H1 (cell line): Measurements from ENCODE around the gene DGKI. TPM values are rescaled to one million over a fixed set of nuclear protein-coding genes. Genes with fewer than 3 reads are reported as not detected.
A peak's percentile ranks its signal among the peaks of the same experiment; 100 is the strongest.

Experiments
- CTCF ChIA-PET: fragments of 300-600 bp; sonication (Branson Sonifier 250); formaldehyde crosslinking; loops from one replicate; lab custom pipeline; 2021; ENCODE audit not compliant: partially characterized antibody; lab: Charles Lee
- POLR2A ChIA-PET: fragments of 300-600 bp; sonication (Branson Sonifier 250); formaldehyde crosslinking; loops from one replicate; lab custom pipeline; 2021; ENCODE audit warnings: inconsistent platforms; ENCODE audit not compliant: partially characterized antibody; lab: Charles Lee
- DNase-seq, 2 experiments: peaks; one replicate each; pipeline versions ENCODE4 v3.0.0 to v3.0.0-alpha.2; 2010 to 2022; ENCODE audit warnings: low spot score in 2 of 2, low read depth in 1 of 2, mixed read lengths in 1 of 2
- FAIRE-seq: peaks from 2 replicates; lab custom pipeline; 2011; peaks lifted over from hg19 to GRCh38; lab: Jason Lieb, UNC
- H2AFZ ChIP-seq: 2 replicates; pipeline ENCODE4 v1.8.1; 2012; ENCODE audit warnings: low read length, inconsistent platforms
- H2AK5ac ChIP-seq: 2 replicates; pipeline ENCODE4 v1.6.1; 2013; ENCODE audit warnings: low read depth, low read length
- H2BK120ac ChIP-seq: replicated peaks from 2 replicates; pipeline ENCODE3; 2013; ENCODE audit warnings: low read depth, low read length, inconsistent platforms
- H2BK12ac ChIP-seq: 2 replicates; pipeline ENCODE4 v1.6.1; 2013; ENCODE audit warnings: low read depth, low read length
- H2BK15ac ChIP-seq: 2 replicates; pipeline ENCODE4 v1.6.1; 2013; ENCODE audit warnings: low read length
- H2BK20ac ChIP-seq: 2 replicates; pipeline ENCODE4 v1.6.1; 2013; ENCODE audit warnings: low read length
- H2BK5ac ChIP-seq: 2 replicates; pipeline ENCODE4 v1.6.1; 2013; ENCODE audit warnings: low read depth, low read length
- H3K14ac ChIP-seq: 2 replicates; pipeline ENCODE4 v1.6.1; 2013; ENCODE audit warnings: inconsistent platforms; ENCODE audit not compliant: insufficient read length
- H3K18ac ChIP-seq: 2 replicates; pipeline ENCODE4 v1.6.1; 2013; ENCODE audit warnings: low read length; ENCODE audit errors: extremely low read depth
- H3K23ac ChIP-seq: 2 replicates; pipeline ENCODE4 v1.6.1; 2013; ENCODE audit warnings: inconsistent platforms; ENCODE audit not compliant: insufficient read length
- H3K23me2 ChIP-seq: 2 replicates; pipeline ENCODE4 v1.6.1; 2013; ENCODE audit warnings: low read depth, low read length
- H3K27ac ChIP-seq: 2 replicates; pipeline ENCODE4 v1.6.1; 2011; ENCODE audit warnings: low read depth, low read length, inconsistent platforms
- H3K27me3 ChIP-seq, 4 experiments: replicated peaks in 1 of 4; 1 replicate in 1 of 4; 2 replicates in 3 of 4; pipeline versions ENCODE4 v1.6.1 to v1.8.1; 2011 to 2013; ENCODE audit warnings: low read length in 3 of 4, mild to moderate bottlenecking in 3 of 4, inconsistent platforms in 2 of 4, mixed read lengths in 2 of 4, moderate library complexity in 1 of 4; ENCODE audit not compliant: control insufficient read depth in 3 of 4, insufficient read depth in 3 of 4; ENCODE audit errors: extremely low read depth in 1 of 4
- H3K36me3 ChIP-seq, 4 experiments: 2 replicates each; pipeline versions ENCODE4 v1.6.1 to v1.8.1; 2011 to 2013; ENCODE audit warnings: mild to moderate bottlenecking in 4 of 4, low read length in 3 of 4, moderate library complexity in 2 of 4, control low read depth in 1 of 4, inconsistent platforms in 1 of 4; ENCODE audit not compliant: insufficient read depth in 4 of 4, control insufficient read depth in 2 of 4
- H3K4ac ChIP-seq: replicated peaks from 2 replicates; pipeline ENCODE3; 2013; ENCODE audit warnings: low read length, low read depth, mixed read lengths, inconsistent platforms; ENCODE audit not compliant: insufficient read length
- H3K4me1 ChIP-seq, 4 experiments: replicated peaks in 1 of 4; 1 replicate in 1 of 4; 2 replicates in 3 of 4; pipeline versions ENCODE4 v1.6.1 to v1.8.1; 2011 to 2013; ENCODE audit warnings: low read length in 3 of 4, inconsistent platforms in 2 of 4, mixed read lengths in 1 of 4; ENCODE audit not compliant: insufficient read depth in 4 of 4, control insufficient read depth in 3 of 4
- H3K4me2 ChIP-seq, 2 experiments: 2 replicates each; pipeline versions ENCODE4 v1.6.1 to v1.8.1; 2011 to 2013; ENCODE audit warnings: low read depth in 2 of 2, low read length in 2 of 2, control low read depth in 1 of 2, inconsistent platforms in 1 of 2, mild to moderate bottlenecking in 1 of 2; ENCODE audit not compliant: insufficient read depth in 1 of 2
- H3K4me3 ChIP-seq, 4 experiments: fragments of 200-600, 300-600 bp in 1 of 4; sonication (generic), shearing (Covaris generic), sonication (Bioruptor Twin) in 1 of 4; 2 replicates each; pipeline versions ENCODE4 v1.5.1 to v1.8.1; 2011 to 2016; ENCODE audit warnings: low read length in 4 of 4, low read depth in 3 of 4, control low read depth in 2 of 4, inconsistent platforms in 2 of 4, mild to moderate bottlenecking in 2 of 4, mixed read lengths in 1 of 4, moderate library complexity in 1 of 4; ENCODE audit not compliant: insufficient read depth in 2 of 4; ENCODE audit errors: extremely low read depth in 1 of 4
- H3K56ac ChIP-seq: replicated peaks from 2 replicates; pipeline ENCODE3; 2013; ENCODE audit warnings: low read depth, mild to moderate bottlenecking, mixed read lengths, low read length, inconsistent platforms; ENCODE audit not compliant: insufficient read length
- H3K79me1 ChIP-seq: 2 replicates; pipeline ENCODE4 v1.6.1; 2013; ENCODE audit warnings: low read depth, low read length, control low read depth
- H3K79me2 ChIP-seq, 2 experiments: 2 replicates each; pipeline versions ENCODE4 v1.6.1 to v1.8.1; 2012 to 2013; ENCODE audit warnings: low read length in 2 of 2, mild to moderate bottlenecking in 2 of 2, inconsistent platforms in 1 of 2; ENCODE audit not compliant: insufficient read depth in 2 of 2, control insufficient read depth in 1 of 2
- H3K9ac ChIP-seq, 4 experiments: replicated peaks in 1 of 4; 1 replicate in 1 of 4; 2 replicates in 3 of 4; pipeline versions ENCODE4 v1.6.1 to v1.8.1; 2011 to 2013; ENCODE audit warnings: low read depth in 3 of 4, low read length in 3 of 4, control low read depth in 2 of 4, mild to moderate bottlenecking in 2 of 4, moderate library complexity in 2 of 4, inconsistent platforms in 1 of 4; ENCODE audit errors: extremely low read depth in 1 of 4
- H3K9me3 ChIP-seq, 2 experiments: 2 replicates each; pipeline versions ENCODE4 v1.6.1 to v1.8.1; 2012 to 2013; ENCODE audit warnings: mild to moderate bottlenecking in 2 of 2, moderate library complexity in 2 of 2, control low read depth in 1 of 2, inconsistent platforms in 1 of 2, low read depth in 1 of 2, low read length in 1 of 2, mixed read lengths in 1 of 2; ENCODE audit not compliant: insufficient read depth in 2 of 2
- H4K20me1 ChIP-seq, 2 experiments: replicated peaks in 1 of 2; 2 replicates each; pipeline versions ENCODE3 to v1.8.1; 2011 to 2013; ENCODE audit warnings: inconsistent platforms in 2 of 2, low read length in 2 of 2, mild to moderate bottlenecking in 1 of 2; ENCODE audit not compliant: insufficient read depth in 2 of 2, control insufficient read depth in 1 of 2
- H4K5ac ChIP-seq: 2 replicates; pipeline ENCODE4 v1.6.1; 2013; ENCODE audit warnings: low read length, low read depth, mixed read lengths, inconsistent platforms; ENCODE audit not compliant: insufficient read length
- H4K8ac ChIP-seq: 2 replicates; pipeline ENCODE4 v1.8.0; 2013; ENCODE audit warnings: mild to moderate bottlenecking, moderate library complexity, low read length, inconsistent platforms; ENCODE audit not compliant: insufficient read depth; ENCODE audit errors: extremely low read depth
- H4K91ac ChIP-seq: replicated peaks from 2 replicates; pipeline ENCODE3; 2013; ENCODE audit warnings: low read length, mixed read lengths, inconsistent platforms; ENCODE audit not compliant: insufficient read length
- CTCF ChIP-seq, 3 experiments: IDR thresholded peaks; 1 replicate in 2 of 3; 2 replicates in 1 of 3; pipeline versions ENCODE4 v1.5.1 to v1.6.1; 2011; ENCODE audit warnings: low read length in 3 of 3, mild to moderate bottlenecking in 3 of 3, inconsistent platforms in 2 of 3, low read depth in 1 of 3, moderate library complexity in 1 of 3; ENCODE audit not compliant: insufficient read depth in 1 of 3; ENCODE audit errors: control extremely low read depth in 1 of 3
- POLR2AphosphoS5 ChIP-seq: IDR thresholded peaks from 2 replicates; pipeline ENCODE4 v1.6.1; 2011; ENCODE audit warnings: low read depth, low read length
- WGBS, 2 experiments: shearing (Covaris generic) in 1 of 2; methylation state at CpG; one replicate each; pipeline versions ENCODE4 v1.1.6 to v1.1.7; 2013 to 2015; ENCODE audit warnings: low lambda C conversion rate in 2 of 2, mixed read lengths in 2 of 2, inconsistent platforms in 1 of 2, low coverage in 1 of 2, missing lambda C conversion rate in 1 of 2; ENCODE audit not compliant: insufficient replicate concordance in 2 of 2, insufficient coverage in 1 of 2, insufficient read length in 1 of 2; ENCODE audit errors: extremely low coverage in 1 of 2, missing lambda C conversion rate in 1 of 2; 5-methylcytosine and 5-hydroxymethylcytosine counted together
- polyA plus RNA-seq, 7 experiments: library from polyadenylated mRNA; depleted of rRNA in 3 of 7; stranded (reverse) in 5 of 7; unstranded in 2 of 7; fragments of >200 nt in 5 of 7; fragments of 200-250 nt in 2 of 7; gene quantifications; 1 replicate in 5 of 7; 2 replicates in 1 of 7; 4 replicates in 1 of 7; pipeline versions ENCODE4 v1.2.1 to v1.2.3, GENCODE V29; 2011 to 2013; ENCODE audit warnings: missing spikeins in 2 of 7, mixed read lengths in 2 of 7
- total RNA-seq: library from RNA; stranded (reverse); fragmentation: NEBNext Ultra II Directional; extraction: Animal tissue kit (Norgen Biotek cat#: 25700); gene quantifications from 2 replicates; pipeline ENCODE4 v1.2.1, GENCODE V29; 2021

The DGKI gene
- total and polyA plus RNA-seq, 2 of the 8 experiments (the other 6 are each of a cell fraction or from before 2014, with no cell fraction given), result 0.20 to 0.71 TPM

- FAIRE-seq, result no peak
- TF ChIP-seq CTCF (IDR thresholded peaks at IDR 0.05; ENCODE audit: control extremely low read depth in 1 of 3, insufficient read depth in 1 of 3, low read depth in 1 of 3, low read length in 3 of 3) (no peak), POLR2AphosphoS5 (no peak)
Observed at GRCh38 chr7:137670222-137671064, 176.3 kb downstream of the DGKI start.

More at GRCh38 chr7:137670222-137671064, 176.3 kb downstream of the DGKI start:
- Histone ChIP-seq H3K4me1 (peaks cover 0 to 16% (median 9%) of the 10 kb centered on the region in 4 experiments; a peak in 5 of 7 replicates), H2AK5ac (no peak overlapping the region), H4K5ac (no peak overlapping the region), H2BK5ac (no peak overlapping the region), H2BK12ac (peak overlapping the region; percentile 53; the same call in 1 of the 2 replicates), H2BK15ac (no peak overlapping the region), H3K23me2 (no peaks in the 10 kb centered on the region; the same call in 1 of the 2 replicates), H2BK120ac (no peak overlapping the region), H3K14ac (no peak overlapping the region), H3K18ac (no peak overlapping the region), H3K36me3 (no peaks in the 10 kb centered on the region), H4K8ac (no peak overlapping the region), H3K27ac (no peak overlapping the region), H3K9me3 (no peaks in the 10 kb centered on the region), H3K4ac (no peak overlapping the region), H2AFZ (no peak overlapping the region), H4K91ac (no peak overlapping the region), H3K9ac (no peak overlapping the region), H3K56ac (no peak overlapping the region), H3K27me3 (no peaks in the 10 kb centered on the region), H3K23ac (no peak overlapping the region), H4K20me1 (no peaks in the 10 kb centered on the region), H3K4me3 (no peak overlapping the region), H3K79me2 (no peaks in the 10 kb centered on the region), H2BK20ac (no peak overlapping the region), H3K79me1 (no peaks in the 10 kb centered on the region), H3K4me2 (no peak overlapping the region)
- 92% methylated on average over 7 of the region's 7 CpGs; no CpG with 5 or more reads in 1 of the 2 experiments for WGBS, 2 experiments
- DNase-seq, result no peak
- ChIA-PET CTCF (interaction anchor here (0.8 to 3.3 kb wide), 7 partner anchors 9 to 135 kb away, joined by 3 to 29 read pairs (median 5); no protein-coding TSS in a partner anchor), POLR2A (no interaction called here)
